IgD-negative memory B cell (primary cell): ENCODE results near the gene TTBK1. TPM values are rescaled to one million over a fixed set of nuclear protein-coding genes. Genes with fewer than 3 reads are reported as not detected.

Experiments
- H3K27ac Mint-ChIP-seq, 3 donors: one replicate each; pipeline ENCODE4 v1.8.0; 2020 to 2022; ENCODE audit warnings: mild to moderate bottlenecking in 3 of 3, mixed read lengths in 3 of 3, moderate library complexity in 1 of 3
- H3K27me3 Mint-ChIP-seq: one replicate; pipeline ENCODE4 v1.8.0; 2021; ENCODE audit warnings: mixed read lengths
- H3K36me3 Mint-ChIP-seq: one replicate; pipeline ENCODE4 v1.8.0; 2020; ENCODE audit warnings: mild to moderate bottlenecking, mixed read lengths
- H3K4me1 Mint-ChIP-seq, 3 donors: one replicate each; pipeline ENCODE4 v1.8.0; 2020 to 2022; ENCODE audit warnings: mixed read lengths in 3 of 3, mild to moderate bottlenecking in 1 of 3
- H3K4me3 Mint-ChIP-seq, 4 donors: one replicate each; pipeline ENCODE4 v1.8.0; 2020 to 2022; ENCODE audit warnings: mild to moderate bottlenecking in 4 of 4, mixed read lengths in 4 of 4, moderate library complexity in 3 of 4
- H3K9me3 Mint-ChIP-seq, 3 donors: one replicate each; pipeline ENCODE4 v1.8.0; 2020 to 2021; ENCODE audit warnings: mixed read lengths in 3 of 3, mild to moderate bottlenecking in 1 of 3
- polyA plus RNA-seq: library from polyadenylated mRNA; unstranded; fragments of 300-500 nt; fragmentation: Illumina TruSeq; gene quantifications from one replicate; pipeline ENCODE4 v1.2.3, GENCODE V29; 2021

Gene TTBK1
- polyA plus RNA-seq, 1 donor from 2014 or later = 0.04 TPM

DNA sequence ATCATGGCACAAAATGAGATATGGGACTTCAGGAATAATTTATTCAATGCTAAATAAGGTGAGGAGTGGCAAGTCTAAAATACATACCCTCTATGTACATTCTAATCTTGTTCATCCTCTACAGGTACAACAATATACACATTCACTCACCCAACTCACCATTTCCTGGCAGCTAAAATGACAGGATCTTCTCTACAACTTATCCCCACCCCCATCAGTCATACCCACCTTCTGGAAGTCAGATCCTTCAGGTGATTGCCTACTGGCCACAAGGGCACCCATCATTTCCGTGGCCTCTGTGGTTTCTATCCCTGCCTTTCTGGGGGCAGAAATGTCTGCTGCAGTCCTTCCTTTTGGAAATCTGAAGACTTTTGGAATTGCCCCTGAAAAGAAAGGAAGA is 88.2 kb downstream of the TTBK1 start:
- Mint-ChIP-seq H3K27ac (no peak overlapping the region), H3K27me3 (no peaks in the 10 kb centered on the region), H3K4me1 (peaks cover 0 to 7% (median 2%) of the 10 kb centered on the region in 3 donors), H3K9me3 (no peaks in the 10 kb centered on the region), H3K4me3 (no peak overlapping the region), H3K36me3 (peaks cover 3% of the 10 kb centered on the region)

DNA sequence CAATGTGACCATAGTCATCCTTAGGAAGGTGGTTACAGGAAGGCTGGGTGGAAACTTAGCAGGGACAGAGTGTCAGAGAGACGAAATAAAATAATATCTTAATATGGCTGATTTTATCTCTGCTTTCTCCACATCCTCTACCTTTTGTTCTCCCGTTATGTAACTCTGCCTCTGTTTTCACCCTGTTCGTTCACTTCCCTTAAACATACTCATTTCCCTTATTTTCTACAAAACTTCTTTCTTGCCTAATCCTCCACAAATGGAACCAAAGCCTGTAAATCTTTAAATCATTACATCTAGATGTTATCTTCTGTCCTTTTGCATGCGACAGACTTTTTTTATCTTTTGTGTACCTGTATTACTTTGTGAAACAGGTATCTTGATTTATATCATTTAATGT is 88.6 kb downstream of the TTBK1 start:
- Mint-ChIP-seq H3K27me3 (no peaks in the 10 kb centered on the region), H3K4me3 (no peak overlapping the region), H3K36me3 (peaks cover 3% of the 10 kb centered on the region), H3K9me3 (no peaks in the 10 kb centered on the region), H3K27ac (no peak overlapping the region), H3K4me1 (peaks cover 0 to 7% (median 2%) of the 10 kb centered on the region in 3 donors)

DNA sequence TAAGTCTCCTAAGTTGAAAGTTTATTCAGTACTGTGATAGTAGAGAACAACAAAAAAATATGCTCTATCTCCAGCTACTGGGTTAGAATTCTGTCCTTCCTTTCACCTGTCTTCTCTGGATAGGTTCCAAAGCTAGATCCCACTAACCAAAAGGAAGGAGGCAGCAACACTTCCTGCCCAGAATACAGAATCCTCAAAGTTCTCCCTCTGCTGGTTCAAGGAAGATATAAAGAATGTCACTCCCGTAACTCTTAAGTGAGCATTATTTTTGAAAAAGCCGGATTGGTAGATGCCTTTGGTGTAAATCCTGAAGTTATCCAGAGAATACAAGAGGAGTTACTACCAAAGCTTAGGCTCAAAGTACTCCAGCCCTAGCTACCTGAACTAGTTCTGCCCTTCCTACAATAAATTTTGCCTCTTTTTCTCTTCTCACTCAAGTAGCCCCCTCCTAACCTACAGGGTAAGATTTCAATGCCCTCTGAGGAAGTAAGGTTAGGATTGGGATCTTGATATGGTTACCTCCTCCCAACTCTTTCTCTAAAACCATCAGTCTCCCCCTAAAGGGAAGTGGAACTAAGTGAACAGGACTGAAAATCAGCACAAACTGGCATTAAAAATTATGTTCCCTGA is 91.3 kb downstream of the TTBK1 start:
- peak overlapping the region in 1 of 3 donors; percentile 54 for H3K27ac Mint-ChIP-seq

DNA sequence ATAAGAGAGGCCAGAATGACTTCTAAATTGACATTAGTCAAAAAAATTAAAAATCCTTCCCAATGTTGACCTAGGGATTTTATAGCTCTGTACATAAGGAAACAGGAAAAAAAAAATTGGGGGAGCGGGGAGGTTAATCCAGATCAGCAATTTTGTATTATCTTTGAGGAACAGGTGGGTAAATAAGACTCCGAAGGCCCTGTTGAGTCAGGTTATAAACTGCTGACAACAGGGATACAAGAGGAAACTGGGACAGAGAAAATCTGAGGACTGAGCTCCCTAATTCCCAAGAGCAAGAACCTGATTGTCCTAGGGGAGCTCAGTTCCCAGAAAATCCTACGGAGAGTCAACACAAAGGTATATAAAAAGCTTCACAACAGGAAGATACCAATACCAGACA is 92.2 kb downstream of the TTBK1 start:
- no peaks in the 10 kb centered on the region for H3K9me3 Mint-ChIP-seq
- H3K4me3 Mint-ChIP-seq = no peak overlapping the region
- H3K36me3 Mint-ChIP-seq = peaks cover 8% of the 10 kb centered on the region
- H3K27me3 Mint-ChIP-seq = no peaks in the 10 kb centered on the region
- peaks cover 7 to 20% (median 19%) of the 10 kb centered on the region in 3 donors for H3K4me1 Mint-ChIP-seq
- H3K27ac Mint-ChIP-seq = no peak overlapping the region

More for the DNA sequence above, 91.3 kb downstream of the TTBK1 start:
- H3K27me3 Mint-ChIP-seq = no peaks in the 10 kb centered on the region
- H3K36me3 Mint-ChIP-seq = peaks cover 6% of the 10 kb centered on the region
- H3K4me3 Mint-ChIP-seq = no peak overlapping the region
- peaks cover 5 to 17% (median 14%) of the 10 kb centered on the region in 3 donors for H3K4me1 Mint-ChIP-seq
- no peaks in the 10 kb centered on the region for H3K9me3 Mint-ChIP-seq

DNA sequence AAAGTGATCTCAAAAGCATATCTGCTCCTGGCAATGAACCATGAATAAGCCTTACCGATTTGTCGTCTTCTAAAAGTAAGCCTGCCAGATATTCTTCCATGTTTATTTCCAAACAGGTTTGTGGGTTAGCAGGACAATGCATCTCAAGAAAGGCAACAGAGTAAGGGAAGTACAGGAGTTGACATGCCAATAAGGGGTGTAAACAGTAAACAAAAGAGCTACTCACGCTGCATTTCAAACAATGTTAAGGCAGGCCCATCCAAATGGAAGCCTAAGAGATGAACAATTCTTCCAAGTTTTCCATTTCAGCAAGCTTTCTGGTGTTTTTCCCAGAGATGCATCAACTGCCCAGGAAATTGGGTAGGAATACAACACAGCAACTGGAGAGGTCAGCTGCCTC is 93.1 kb downstream of the TTBK1 start:
- H3K4me1 Mint-ChIP-seq = peaks cover 7 to 20% (median 17%) of the 10 kb centered on the region in 3 donors
- no peak overlapping the region for H3K27ac Mint-ChIP-seq
- H3K4me3 Mint-ChIP-seq = no peak overlapping the region

More for the DNA sequence above, 93.1 kb downstream of the TTBK1 start:
- H3K27me3 Mint-ChIP-seq = no peaks in the 10 kb centered on the region
- peaks cover 11% of the 10 kb centered on the region for H3K36me3 Mint-ChIP-seq
- no peaks in the 10 kb centered on the region for H3K9me3 Mint-ChIP-seq

Other genes starting within 250 kb of the TTBK1 start
- gene MEA1, start 229.5 kb upstream of the TTBK1 start, polyA plus RNA-seq = 76.3 TPM
- 60.3 TPM for gene KLHDC3, start 229.2 kb upstream of the TTBK1 start, polyA plus RNA-seq
- gene RRP36, start 221.9 kb upstream of the TTBK1 start, polyA plus RNA-seq = 54.8 TPM
- 5.3 TPM for gene CUL7, start 189.6 kb upstream of the TTBK1 start, polyA plus RNA-seq
- gene MRPL2, start 184.0 kb upstream of the TTBK1 start, polyA plus RNA-seq = 50.5 TPM
- 10.2 TPM for gene KLC4, start 183.8 kb upstream of the TTBK1 start, polyA plus RNA-seq
- gene PTK7, start 167.2 kb upstream of the TTBK1 start, polyA plus RNA-seq = not detected
- gene SRF, start 72.2 kb upstream of the TTBK1 start, polyA plus RNA-seq = 5.0 TPM
- 13.1 TPM for gene CUL9, start 61.3 kb upstream of the TTBK1 start, polyA plus RNA-seq
- gene DNPH1, start 14.0 kb upstream of the TTBK1 start, polyA plus RNA-seq = 125 TPM
- not detected for gene SLC22A7, start 54.8 kb downstream of the TTBK1 start, polyA plus RNA-seq
- gene CRIP3, start 65.3 kb downstream of the TTBK1 start, polyA plus RNA-seq = 2.9 TPM
- gene ZNF318, start 126.2 kb downstream of the TTBK1 start, polyA plus RNA-seq = 10.7 TPM
- 13.4 TPM for gene ABCC10, start 184.1 kb downstream of the TTBK1 start, polyA plus RNA-seq
- gene DLK2, start 212.1 kb downstream of the TTBK1 start, polyA plus RNA-seq = not detected
- gene TJAP1, start 234.1 kb downstream of the TTBK1 start, polyA plus RNA-seq = 9.2 TPM